Neural crest cell (in vitro differentiated cells): ENCODE results near the gene TMEM269. TPM values are rescaled to one million over a fixed set of nuclear protein-coding genes. Genes with fewer than 3 reads are reported as not detected.

ENCODE experiments used
- DNase-seq: peaks from one replicate; pipeline ENCODE4 v3.0.0; 2021; ENCODE audit warnings: low read depth, mixed read lengths, low spot score
- H3K27ac Mint-ChIP-seq: one replicate; pipeline ENCODE4 v1.8.0; 2021; ENCODE audit warnings: mild to moderate bottlenecking, mixed read lengths; ENCODE audit not compliant: unreplicated experiment
- H3K27me3 Mint-ChIP-seq: 2 replicates; pipeline ENCODE4 v1.8.0; 2021; ENCODE audit warnings: low read depth, mild to moderate bottlenecking, mixed read lengths
- H3K36me3 Mint-ChIP-seq: 2 replicates; pipeline ENCODE4 v1.8.0; 2021; ENCODE audit warnings: low read depth, mild to moderate bottlenecking, mixed read lengths
- H3K4me1 Mint-ChIP-seq: 2 replicates; pipeline ENCODE4 v1.8.0; 2021; ENCODE audit warnings: mixed read lengths
- H3K4me3 Mint-ChIP-seq: one replicate; pipeline ENCODE4 v1.8.0; 2021; ENCODE audit warnings: mild to moderate bottlenecking, mixed read lengths
- H3K9me3 Mint-ChIP-seq: 2 replicates; pipeline ENCODE4 v1.8.0; 2021; ENCODE audit warnings: mixed read lengths
- CTCF ChIP-seq: fragments of 200-600 bp; sonication (generic); conservative IDR thresholded peaks from 2 replicates; pipeline ENCODE4 v1.5.0; 2021; ENCODE audit warnings: antibody characterized with exemption, mild to moderate bottlenecking
- total RNA-seq: library from RNA; stranded (reverse); gene quantifications from 2 replicates; pipeline ENCODE4 v1.2.1, GENCODE V29; 2021

TMEM269 gene
- total RNA-seq, 1 donor from 2014 or later = 0.70 TPM

- no peaks in the 10 kb centered on the region for H3K27me3 Mint-ChIP-seq
- H3K4me3 Mint-ChIP-seq = peak overlapping the region; percentile 62
- H3K27ac Mint-ChIP-seq = no peak overlapping the region
- H3K4me1 Mint-ChIP-seq = peaks cover 41% of the 10 kb centered on the region
- no peak for TF ChIP-seq CTCF
- H3K9me3 Mint-ChIP-seq = no peaks in the 10 kb centered on the region
- DNase-seq = no peak
- H3K36me3 Mint-ChIP-seq = peaks cover 4% of the 10 kb centered on the region
Measured at GRCh38 chr1:42817976-42818375, 33.2 kb downstream of the TMEM269 start.

GRCh38 chr1:42820813-42821212 is 36.0 kb downstream of the TMEM269 start:
- no peaks in the 10 kb centered on the region for H3K36me3 Mint-ChIP-seq
- H3K27ac Mint-ChIP-seq = peak overlapping the region; percentile 4
- no peak for DNase-seq
- H3K4me3 Mint-ChIP-seq = peak overlapping the region; percentile 51
- H3K9me3 Mint-ChIP-seq = no peaks in the 10 kb centered on the region
- H3K4me1 Mint-ChIP-seq = peaks cover 43% of the 10 kb centered on the region
- no peaks in the 10 kb centered on the region for H3K27me3 Mint-ChIP-seq
- TF ChIP-seq CTCF = no peak

- Mint-ChIP-seq H3K9me3 (no peaks in the 10 kb centered on the region), H3K4me1 (peaks cover 34% of the 10 kb centered on the region), H3K36me3 (no peaks in the 10 kb centered on the region), H3K27ac (no peak overlapping the region), H3K27me3 (no peaks in the 10 kb centered on the region), H3K4me3 (no peak overlapping the region)
- no peak for TF ChIP-seq CTCF
- DNase-seq = no peak
Measured at GRCh38 chr1:42821690-42822089, 36.9 kb downstream of the TMEM269 start.

- Mint-ChIP-seq H3K27ac (no peak overlapping the region), H3K4me3 (no peak overlapping the region), H3K9me3 (no peaks in the 10 kb centered on the region), H3K4me1 (peaks cover 27% of the 10 kb centered on the region), H3K36me3 (no peaks in the 10 kb centered on the region), H3K27me3 (no peaks in the 10 kb centered on the region)
- TF ChIP-seq CTCF = no peak
- DNase-seq = no peak
Measured at GRCh38 chr1:42822800-42823392, 38.1 kb downstream of the TMEM269 start.

- TF ChIP-seq CTCF = no peak
- Mint-ChIP-seq H3K36me3 (no peaks in the 10 kb centered on the region), H3K9me3 (no peaks in the 10 kb centered on the region), H3K4me1 (peaks cover 28% of the 10 kb centered on the region), H3K4me3 (no peak overlapping the region), H3K27me3 (no peaks in the 10 kb centered on the region), H3K27ac (no peak overlapping the region)
- no peak for DNase-seq
Measured at GRCh38 chr1:42824481-42825035, 39.8 kb downstream of the TMEM269 start.
